ENCODE measurements around the gene HIVEP3.

HIVEP3 gene

DNA sequence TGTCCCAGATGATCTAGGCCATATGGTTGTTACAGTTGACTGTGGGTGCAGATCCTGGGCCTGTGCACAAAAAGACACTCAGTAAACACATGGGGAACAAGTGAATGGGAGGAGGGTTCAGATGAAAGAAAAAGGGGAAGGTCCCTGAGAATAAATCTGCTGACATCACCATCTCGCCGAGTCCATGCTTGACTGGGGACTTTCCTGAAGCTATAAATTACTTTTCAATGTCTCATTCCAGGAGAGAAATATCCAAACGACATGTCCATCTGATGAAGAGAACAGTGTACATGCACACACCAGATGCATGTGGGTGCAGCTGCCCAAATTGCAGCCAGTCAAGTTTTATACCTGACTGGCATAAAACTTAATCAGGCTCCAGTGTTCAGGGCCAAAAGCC lies 109.0 kb downstream of the HIVEP3 start:
- peak; percentile 26 for DNase-seq

DNA sequence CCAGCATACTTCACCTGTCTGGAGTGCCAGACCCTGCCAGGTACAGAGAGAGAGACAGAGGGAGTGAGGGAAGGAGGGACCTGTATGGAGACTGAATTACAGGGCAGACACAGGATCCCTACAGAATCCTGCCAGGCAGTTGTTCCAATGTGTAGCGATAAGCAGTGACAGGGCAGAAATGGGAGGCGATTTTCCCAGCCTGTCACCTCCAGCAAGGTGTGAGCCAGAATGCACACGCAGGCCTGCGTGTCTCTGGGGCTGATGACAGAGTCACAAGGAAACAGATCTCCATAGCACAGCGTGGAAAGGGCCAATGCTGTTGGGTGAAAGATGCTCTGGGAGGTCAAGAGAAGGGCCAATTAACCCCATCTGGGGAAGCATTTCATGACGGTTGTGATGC lies 111.3 kb downstream of the HIVEP3 start:
- DNase-seq = no peak

DNA sequence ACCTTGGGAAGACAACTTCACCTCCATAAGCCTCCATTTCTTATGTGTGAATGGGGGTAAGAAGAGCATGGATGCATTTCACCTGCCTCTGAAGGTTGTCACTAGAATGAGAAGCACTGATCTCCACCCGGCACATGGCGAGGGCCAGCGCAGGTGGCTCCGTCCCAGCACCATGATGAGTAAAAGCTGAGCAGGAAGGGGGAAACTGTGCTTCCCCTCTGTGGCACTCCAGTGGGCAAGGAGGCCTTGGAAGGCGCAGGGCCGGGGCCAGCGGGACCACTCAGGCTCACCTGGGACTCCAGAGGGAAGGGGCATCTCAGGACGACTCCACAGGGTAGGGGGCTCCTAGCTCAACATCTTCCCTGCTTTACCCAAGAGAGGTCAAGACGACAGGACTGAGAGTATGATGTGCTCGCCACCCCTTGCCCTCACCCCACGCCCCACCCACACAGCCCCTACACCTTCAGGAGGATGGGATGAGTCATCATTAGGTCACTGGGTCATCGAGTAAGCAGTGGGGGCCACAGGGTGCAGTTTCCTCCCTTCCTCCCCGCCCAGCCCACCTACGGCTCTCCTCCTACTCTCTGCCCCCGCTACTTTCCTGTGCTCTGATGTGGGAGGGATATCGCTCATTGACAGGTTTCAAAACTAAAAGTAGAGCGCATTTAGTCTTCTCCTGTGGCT lies 112.1 kb downstream of the HIVEP3 start:
- peak; percentile 66 for DNase-seq

DNA sequence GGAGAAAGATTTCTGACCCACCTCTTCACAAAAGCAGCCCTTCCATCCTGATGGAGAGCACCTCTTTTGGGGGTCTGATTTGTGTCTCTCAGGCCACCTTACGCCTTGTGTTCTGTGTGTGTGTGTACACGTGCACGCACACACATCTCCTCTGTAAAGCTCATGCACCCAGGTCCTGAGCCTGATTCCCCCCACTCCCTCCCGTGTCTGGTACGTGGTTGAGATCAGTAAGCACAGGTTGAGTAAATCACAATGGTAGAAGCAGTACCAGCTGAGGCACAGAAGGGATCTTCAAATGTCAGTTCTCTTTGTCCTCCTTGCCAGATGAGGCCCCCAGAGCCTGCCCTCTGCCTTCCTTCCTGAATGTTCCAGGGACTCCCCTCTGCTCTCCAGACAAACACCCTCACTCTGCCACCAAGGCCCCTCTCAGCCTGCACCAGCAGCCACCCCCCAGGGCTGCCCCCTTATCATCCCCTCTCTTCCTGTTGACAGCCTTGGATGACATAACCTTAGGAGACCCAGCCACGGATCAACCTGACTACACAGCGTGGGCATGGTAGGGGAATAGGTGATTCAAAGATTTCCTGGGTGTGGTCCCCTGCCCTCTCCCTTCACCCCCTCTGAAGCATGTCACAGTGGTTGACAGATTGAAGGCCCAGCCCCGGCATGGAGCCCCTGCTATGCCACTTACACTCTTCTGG lies 112.8 kb downstream of the HIVEP3 start:
- DNase-seq = peak; percentile 26

DNA sequence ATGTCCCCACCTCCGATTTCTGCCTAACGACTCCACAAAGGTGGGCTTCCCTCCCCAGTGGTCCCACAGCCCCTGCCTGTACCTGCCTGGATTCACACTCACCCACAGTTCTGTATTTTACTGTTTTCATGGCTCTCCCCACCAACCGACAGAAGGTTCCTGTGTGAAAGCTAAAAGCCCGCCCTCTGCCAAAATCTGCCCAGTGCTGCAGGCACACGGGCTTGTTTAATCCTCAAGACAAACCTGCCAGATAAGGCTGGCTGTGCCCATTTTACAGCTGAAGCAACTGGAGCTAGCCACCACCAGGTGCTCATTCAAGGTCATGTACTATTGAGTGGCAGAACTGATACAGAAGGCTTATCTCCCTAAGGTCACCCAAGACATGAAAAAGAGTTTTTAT lies 114.5 kb downstream of the HIVEP3 start:
- peak; percentile 55 for DNase-seq

DNA sequence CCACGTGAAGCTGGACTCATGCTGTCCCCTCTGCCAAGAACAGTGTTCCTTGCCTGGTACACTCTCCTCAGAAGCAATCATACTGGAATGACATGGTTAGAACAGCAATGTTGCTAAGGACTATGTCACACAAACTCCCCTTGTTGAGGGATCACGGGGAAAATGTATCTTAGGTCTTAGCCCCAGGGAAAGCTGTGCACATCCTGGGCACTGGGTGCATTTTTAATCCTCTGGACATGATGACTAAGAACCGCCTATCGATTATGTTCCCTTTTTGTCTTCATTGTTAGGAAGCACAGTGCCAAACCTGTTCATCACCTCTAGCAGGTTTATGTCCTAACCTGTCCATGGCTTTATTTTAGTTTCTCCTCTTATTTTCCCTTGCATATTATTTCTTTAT lies 115.1 kb downstream of the HIVEP3 start:
- DNase-seq = no peak

DNA sequence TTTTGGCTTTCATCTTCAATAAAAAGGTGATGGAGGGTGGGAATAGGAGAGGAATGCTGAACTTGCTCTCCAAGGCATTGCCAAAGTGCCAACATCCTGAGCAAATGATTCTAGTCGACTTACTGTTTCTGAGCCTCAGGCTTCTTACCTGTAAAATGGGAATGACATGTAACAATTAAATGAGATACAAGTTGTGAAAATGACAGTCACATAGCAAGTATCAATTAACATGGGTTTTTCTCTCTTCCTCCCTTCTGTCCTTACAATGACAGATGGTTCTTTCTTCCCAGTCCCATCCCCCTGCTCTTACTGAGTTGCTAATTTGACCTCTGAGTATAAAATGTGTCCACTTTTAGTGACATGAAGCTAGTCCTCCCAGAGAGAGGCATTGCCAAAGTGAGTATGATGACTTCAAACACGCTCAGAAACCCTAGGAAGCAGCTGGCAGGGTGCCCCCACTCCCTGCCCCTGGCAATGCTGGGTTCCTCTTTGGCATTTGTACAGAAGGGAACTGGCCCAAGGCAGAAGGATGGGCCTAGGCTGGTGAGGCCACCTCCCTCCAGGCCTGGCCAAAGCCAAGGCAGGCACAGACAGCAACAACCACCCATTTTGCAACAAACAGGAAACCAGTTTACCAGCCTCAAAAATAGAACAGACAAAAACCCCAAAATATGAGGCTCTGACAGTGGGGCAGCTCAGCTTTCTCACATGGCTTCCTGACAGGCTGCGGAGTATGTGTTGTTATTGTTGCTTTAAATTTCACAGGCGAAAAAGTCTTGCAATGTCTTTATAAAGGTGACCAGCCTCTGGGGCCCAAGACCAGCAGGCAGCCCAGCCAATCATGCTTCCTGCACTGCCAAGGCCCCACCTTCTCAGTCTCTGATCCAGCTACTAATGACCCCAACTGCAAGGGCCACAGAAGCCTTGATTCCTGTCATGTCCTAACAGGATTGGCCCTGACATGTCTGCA lies 115.9 kb downstream of the HIVEP3 start:
- DNase-seq = peak; percentile 59

DNA sequence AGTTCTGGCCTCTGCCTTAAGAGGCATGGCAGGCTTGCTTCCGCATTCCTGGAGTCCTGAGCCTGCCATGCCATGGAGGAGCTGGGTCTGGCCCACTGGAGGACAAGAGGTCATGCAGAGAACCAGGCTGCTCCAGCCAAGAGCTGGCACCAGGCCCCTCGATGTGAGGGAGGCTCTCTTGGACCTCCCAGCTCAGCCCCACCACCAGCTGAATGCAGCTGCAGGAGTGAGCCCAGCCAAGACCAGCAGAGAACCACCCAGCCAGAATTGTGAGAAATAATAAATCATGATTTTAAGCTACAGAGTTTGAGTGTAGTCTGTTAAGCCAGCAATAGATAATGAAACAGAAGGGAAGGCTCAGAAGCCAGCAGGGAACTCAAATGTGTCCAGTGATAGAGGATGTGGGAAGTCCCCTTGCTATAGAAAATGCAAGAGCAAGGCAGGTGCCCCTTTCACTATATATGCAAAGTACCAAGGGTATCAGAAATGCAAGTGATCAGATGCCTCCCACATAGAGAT lies 118.4 kb downstream of the HIVEP3 start:
- DNase-seq = peak; percentile 34

DNA sequence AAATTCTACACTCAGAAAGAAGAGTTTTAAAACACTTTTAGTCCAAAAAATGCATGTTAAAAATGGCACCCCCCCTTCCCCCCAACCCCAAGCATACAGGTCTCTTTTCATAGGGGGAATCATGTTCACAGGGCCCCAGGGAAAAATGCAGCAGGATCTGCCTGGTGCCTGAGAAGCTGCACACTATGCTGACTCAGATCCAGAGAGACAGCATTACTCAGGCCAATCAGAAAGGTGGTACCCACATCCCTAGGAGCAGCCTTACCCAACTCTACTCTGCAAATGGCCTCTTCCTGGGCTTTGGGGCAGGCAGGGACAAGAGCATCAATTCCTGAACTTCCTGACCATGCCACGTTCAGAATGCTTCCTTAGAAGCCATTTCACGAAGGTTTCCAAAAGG lies 119.0 kb downstream of the HIVEP3 start:
- DNase-seq = peak; percentile 80

DNA sequence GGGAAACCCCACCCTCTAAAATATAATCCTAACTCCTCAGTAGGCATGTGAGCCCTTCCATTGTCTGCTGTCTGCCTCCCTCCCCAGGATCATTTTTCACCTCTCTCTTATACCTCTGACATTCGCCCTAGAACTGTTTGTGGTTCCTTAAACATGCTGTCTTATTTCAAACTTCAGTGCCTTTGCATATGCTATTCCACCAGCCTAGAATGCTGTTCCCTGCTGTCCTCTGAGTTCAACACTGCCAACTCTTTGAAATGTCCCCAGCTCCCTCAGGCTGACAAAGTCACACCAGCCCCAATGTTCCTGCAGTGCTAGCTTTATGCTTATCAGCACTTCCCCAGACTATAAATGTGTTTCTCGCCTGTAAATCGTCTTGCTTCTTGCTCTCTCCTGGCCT lies 119.5 kb downstream of the HIVEP3 start:
- no peak for DNase-seq

DNA sequence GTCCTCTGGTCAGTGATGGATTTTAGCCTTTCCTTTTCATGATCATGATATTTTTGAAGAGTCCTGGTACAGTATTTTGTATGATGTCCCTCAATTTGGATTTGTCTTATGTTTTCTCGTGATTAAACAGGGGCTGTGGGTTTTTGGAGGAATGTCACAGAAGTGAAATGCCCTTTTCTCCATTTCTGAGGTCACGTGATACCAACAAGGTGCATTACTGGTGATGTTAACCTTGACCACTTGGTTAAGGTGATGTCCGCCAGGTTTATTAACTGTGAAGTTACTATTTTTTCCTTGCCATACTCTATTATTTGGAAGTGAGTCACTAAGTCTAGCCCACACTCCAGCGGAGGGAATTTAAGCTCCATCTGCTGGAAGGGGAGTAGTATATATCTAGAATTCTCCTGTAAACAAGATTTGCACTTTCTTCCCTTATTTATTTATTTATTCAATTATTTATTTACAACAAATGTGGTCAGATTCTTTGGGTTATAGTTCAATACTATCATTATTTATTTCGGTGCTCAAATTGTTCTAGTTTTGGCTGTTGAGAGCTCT lies 123.4 kb downstream of the HIVEP3 start:
- DNase-seq = no peak

DNA sequence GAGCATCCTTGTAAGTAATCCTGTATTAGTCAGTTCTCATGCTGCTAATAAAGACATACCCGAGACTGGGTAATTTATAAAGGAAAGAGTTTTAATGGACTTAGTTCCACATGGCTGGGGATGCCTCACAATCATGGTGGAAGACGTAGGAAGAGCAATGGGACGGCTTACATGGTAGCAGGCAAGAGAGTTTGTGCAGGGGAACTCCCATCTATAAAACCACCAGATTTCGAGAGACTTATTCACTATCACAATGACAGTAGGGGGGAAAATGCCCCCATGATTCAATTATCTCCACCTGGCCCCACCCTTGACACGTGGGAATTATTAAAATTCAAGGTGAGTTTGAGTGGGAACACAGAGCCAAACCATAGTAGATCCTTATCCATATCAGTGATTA lies 124.7 kb downstream of the HIVEP3 start:
- no peak for DNase-seq

DNA sequence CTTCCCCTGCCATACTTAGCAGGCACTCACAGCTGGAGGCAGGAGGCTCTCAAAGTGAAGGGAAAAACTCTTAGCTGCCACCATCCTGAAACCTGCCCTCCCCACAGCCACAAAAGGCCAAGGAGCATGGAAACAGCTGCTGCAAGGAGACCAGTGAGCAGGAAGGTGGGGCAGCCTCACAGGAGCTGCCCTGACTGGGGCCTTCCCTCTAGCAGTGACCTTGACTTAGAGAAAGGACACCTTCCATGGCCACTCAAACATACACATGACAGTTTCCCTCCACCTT lies 126.3 kb downstream of the HIVEP3 start:
- DNase-seq = no peak

DNA sequence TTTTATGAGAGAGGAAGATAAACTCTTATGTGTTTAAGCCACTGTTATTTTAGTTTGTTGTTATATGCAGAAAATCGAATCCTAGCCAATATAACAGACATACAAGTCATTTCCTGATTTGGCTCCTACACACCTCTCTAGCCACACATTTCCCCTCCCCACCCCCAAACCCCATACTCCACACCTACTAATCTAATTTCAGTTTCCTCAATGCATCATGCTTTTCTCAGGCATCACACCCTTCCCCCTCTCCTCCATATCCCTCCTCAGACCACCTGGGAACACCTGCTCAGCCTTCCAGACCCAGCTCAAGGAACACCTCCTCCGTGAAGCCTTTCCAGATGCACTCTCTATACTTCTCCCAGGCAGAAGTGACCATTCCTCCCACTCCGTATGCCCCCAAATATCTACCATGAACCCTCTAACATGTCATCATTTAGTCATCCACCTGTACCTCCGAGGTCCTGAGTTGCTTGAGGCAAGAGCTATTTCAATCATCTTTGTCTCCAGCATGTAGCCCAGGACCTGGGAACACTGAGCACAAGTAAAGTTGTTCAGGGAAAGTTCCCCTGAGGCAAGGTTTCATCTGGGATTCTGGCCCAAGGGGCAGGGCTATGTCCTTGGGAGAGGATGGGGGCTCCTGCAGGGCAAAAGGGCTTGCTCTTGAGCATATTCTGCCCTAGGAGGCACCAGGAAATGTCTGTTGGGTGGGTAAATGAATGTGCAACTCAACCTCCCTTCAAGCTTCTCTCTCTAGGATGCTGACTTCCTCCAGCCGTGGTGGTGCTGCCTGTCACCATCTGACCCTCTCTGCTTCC lies 126.8 kb downstream of the HIVEP3 start:
- DNase-seq = peak; percentile 69

DNA sequence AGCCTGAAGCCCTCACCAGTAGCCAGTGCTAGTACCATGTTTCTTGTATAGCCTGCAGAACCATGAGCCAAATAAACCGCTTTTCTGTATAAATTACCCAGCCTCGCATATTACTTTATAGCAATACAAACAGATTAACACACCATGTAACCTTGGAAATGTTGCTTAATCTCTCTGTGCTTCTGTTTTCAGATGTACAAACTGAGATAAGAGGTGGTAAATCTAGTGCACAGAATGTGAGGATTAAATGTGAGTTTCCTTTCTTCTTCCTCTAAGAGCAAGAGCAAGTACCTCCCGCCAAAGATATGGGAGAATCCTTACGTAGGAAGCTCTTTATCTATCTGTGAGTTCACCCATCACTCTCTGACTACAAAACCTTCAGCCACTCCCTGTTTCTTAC lies 128.4 kb downstream of the HIVEP3 start:
- DNase-seq = no peak

DNA sequence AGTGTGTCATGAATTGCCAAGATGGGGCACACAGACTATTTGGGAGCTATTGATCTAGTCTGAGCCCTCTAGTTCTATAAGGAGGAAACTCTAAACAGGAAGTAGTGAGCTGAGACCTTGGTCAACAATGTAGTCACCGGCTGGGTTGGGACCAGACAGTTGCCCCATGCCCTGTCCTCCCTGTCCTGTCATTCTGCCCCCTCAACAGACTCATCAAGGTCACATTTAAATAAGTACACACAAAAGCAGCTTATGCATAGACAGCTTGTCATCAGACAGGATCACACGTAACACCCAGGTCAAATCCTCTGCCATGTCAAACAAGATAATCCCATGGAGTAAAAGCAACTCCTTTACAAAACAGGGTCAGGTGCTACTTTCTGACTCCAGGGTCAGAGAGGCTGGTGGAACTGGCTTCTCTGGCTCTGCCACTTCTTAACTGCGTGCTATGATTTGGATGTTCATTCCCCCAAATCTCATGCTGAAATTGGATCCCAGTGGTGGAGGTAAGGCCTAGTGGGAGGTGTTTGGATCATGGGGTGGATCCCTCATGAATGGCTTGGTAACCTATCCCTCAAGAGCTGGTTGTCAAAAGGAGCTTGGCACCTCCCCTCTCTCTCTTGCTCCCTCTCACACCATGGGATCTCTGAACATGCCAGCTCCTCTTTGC lies 128.9 kb downstream of the HIVEP3 start:
- no peak for DNase-seq

DNA sequence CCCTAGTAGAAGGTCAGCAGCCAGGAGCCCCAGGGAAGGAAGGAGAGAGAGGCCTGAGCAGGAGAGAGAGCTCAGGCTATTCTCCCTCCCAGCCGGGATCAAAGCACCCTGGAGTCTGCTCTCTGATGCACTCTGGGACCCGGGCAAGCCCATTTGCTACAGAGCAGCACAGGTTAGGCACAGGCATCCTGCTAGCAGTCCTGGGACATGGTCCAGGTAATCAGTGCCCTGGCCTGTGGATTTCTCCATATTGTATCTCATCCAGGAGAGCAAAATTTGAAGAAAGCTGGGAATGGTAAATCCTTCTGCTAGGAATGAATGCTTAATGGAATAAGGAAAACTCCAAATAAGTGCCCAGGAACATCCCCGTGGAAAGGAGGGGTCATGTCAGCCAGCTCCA lies 130.3 kb downstream of the HIVEP3 start:
- no peak for DNase-seq

DNA sequence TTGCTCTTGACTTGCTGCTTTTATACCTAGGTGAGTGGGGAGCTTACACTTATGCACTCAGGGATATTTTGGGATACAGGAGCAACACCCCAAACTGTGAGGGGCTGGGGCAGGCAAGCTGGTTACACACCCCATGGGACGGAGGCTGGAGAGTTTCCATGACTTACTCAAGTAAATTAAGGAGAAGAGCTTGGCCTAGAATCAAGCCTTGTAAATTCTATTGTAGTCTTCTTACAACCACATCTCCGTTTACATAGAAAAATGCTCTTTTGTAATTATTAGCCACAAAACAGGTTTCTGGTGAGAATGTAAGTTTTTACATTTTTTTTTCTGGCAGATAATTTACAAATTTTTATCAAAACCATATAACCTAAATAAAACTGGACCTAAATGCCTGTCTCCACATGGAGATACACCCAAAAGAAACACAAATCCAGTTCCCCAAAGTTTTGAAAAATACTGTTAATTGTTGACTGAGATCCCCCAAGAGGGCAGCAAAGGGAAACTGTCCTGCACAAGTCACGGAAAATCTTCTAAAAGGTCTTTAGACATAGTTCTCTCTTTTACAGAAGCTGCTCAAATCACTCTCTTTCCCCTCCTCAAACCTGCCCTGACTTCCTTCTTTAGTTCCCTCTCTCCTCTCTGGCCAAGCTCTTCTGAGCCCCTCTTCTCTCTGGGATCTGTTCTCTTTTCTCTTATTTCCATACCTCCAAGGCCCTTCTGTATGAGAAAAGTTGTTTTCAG lies 134.0 kb downstream of the HIVEP3 start:
- DNase-seq = no peak

DNA sequence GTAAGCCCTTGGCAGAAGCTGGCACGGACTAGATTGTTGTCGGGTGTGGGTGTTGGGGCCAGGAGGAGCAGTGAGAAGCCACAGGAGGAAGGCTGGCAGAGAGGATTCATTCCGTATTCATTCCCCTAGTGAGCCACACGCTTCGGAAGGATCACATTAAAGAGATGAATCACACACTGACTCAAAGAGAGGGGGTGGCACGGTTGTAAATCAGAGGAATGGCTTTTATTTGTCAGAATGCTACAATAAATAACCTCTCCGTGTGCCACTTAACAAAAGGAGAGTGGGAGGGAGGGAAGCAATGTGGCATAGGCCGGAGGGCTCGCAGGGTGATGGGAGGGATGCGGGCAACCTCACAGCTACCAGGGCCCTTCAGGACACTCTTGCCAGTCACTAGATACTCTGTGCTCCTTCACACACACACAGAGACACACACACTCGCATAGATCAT lies 135.5 kb downstream of the HIVEP3 start:
- peak; percentile 71 for DNase-seq

DNA sequence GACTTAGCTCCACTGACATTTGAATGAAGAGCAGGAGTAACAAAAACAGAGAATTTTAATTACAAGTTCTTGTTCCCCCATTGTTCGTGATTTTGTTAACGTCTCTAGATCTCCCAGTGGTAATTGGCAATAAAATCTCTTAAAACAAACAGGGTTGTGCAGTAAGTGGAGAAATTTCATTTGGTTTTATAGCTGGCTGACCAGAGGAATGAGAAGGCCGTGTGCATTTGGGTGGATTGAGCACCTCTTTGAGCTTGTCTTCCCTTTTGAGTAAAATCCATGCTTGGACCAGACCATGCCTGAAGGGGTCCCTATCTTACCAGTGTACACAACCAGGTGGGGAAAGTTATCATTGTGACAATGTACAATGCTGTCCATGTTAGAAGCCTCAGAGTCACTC lies 137.8 kb downstream of the HIVEP3 start:
- no peak for DNase-seq

DNA sequence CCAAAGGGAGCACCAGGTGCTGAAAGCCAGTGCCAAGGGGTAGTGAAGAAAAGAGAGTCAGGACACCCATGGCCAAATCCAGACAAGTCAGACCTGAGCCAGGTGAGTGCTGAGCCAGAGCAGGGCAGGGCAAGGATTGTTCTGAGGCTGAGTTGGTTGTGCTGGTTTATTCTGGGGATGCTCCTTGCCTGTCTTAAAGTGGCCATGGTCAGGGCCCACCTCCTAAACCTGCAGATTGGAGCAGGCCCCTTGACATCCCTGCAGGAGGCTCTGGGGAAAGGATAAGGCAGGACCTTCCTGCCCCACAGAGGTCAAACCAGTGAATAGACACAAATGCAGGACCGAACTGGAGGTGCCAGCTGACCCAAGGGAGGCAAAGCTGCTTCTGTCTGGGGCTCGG lies 138.4 kb downstream of the HIVEP3 start:
- no peak for DNase-seq
